MCF 10A (cell line): ENCODE results near the gene SMC6. TPM values are rescaled to one million over a fixed set of nuclear protein-coding genes. Genes with fewer than 3 reads are reported as not detected.

Experiments used
- BruUV-seq: library from RNA; stranded (reverse); fragments of 400-500 nt; replicated peaks from 2 replicates; lab custom pipeline; 2021; lab: Mats Ljungman, UMichigan
- CTCF ChIA-PET: fragments of 300-600 bp; sonication (Branson Sonifier 250); formaldehyde crosslinking; extraction: SDS; loops from one replicate; lab custom pipeline; 2021; ENCODE audit warnings: antibody characterized with exemption, inconsistent platforms; lab: Yijun Ruan, JAX
- POLR2A ChIA-PET: fragments of 300-600, 350-650 bp; sonication (Branson Sonifier 250); formaldehyde crosslinking; extraction: SDS; loops from one replicate; lab custom pipeline; 2020; ENCODE audit warnings: antibody characterized with exemption, inconsistent platforms; lab: Yijun Ruan, JAX
- DNase-seq: peaks from one replicate; pipeline ENCODE4 v3.0.0-alpha.2; 2018; ENCODE audit not compliant: unreplicated experiment
- H3K27ac Mint-ChIP-seq: one replicate; pipeline ENCODE4 v1.8.0; 2022; ENCODE audit warnings: mild to moderate bottlenecking, low read depth, mixed read lengths; ENCODE audit not compliant: unreplicated experiment
- H3K27me3 Mint-ChIP-seq: one replicate; pipeline ENCODE4 v1.8.0; 2022; ENCODE audit warnings: mixed read lengths; ENCODE audit not compliant: insufficient read depth, unreplicated experiment
- H3K36me3 Mint-ChIP-seq: one replicate; pipeline ENCODE4 v1.8.0; 2022; ENCODE audit warnings: mild to moderate bottlenecking, moderate library complexity, mixed read lengths; ENCODE audit not compliant: insufficient read depth, unreplicated experiment
- H3K4me1 Mint-ChIP-seq: one replicate; pipeline ENCODE4 v1.8.0; 2022; ENCODE audit warnings: mixed read lengths; ENCODE audit not compliant: insufficient read depth, unreplicated experiment
- H3K4me3 Mint-ChIP-seq: one replicate; pipeline ENCODE4 v1.8.0; 2022; ENCODE audit warnings: mild to moderate bottlenecking, moderate library complexity, mixed read lengths; ENCODE audit not compliant: unreplicated experiment
- H3K9me3 Mint-ChIP-seq: one replicate; pipeline ENCODE4 v1.8.0; 2022; ENCODE audit warnings: mixed read lengths; ENCODE audit not compliant: unreplicated experiment
- CTCF ChIP-seq: fragments of 200-600 bp; IDR thresholded peaks from one replicate; pipeline ENCODE4 v1.8.0; 2022; ENCODE audit warnings: antibody characterized with exemption, mild to moderate bottlenecking; ENCODE audit not compliant: unreplicated experiment
- intact Hi-C: fragments of 100-400 bp; cut with micrococcal nuclease; formaldehyde crosslinking; loops from 2 replicates; pipeline ENCODE4 v1.14.1; 2022
- total RNA-seq: library from RNA; stranded (reverse); gene quantifications from 2 replicates; pipeline ENCODE4 v1.2.3, GENCODE V29; 2022

The SMC6 gene
- total RNA-seq, 1 experiment from 2014 or later, result 24.7 TPM

GRCh38 chr2:17780546-17780945 is 26.9 kb upstream of the SMC6 start:
- intact Hi-C loops, result no loop called here
- Mint-ChIP-seq H3K9me3 (no peaks in the 10 kb centered on the region), H3K4me3 (no peak overlapping the region), H3K36me3 (peaks cover 31% of the 10 kb centered on the region), H3K27me3 (no peaks in the 10 kb centered on the region), H3K27ac (no peak overlapping the region), H3K4me1 (no peaks in the 10 kb centered on the region)
- DNase-seq, result no peak
- TF ChIP-seq CTCF, result no peak
- ChIA-PET CTCF (interaction anchor here (1.0 to 1.6 kb wide), 4 partner anchors 9 to 51 kb away, joined by 3 to 5 read pairs (median 3); no protein-coding TSS in a partner anchor), POLR2A (interaction anchor here (0.7 to 1.1 kb wide), 4 partner anchors 14 to 62 kb away, joined by 3 to 4 read pairs (median 3); no protein-coding TSS in a partner anchor)
- BruUV-seq, result no TSS peak

- ChIA-PET CTCF (interaction anchor here (0.7 to 1.0 kb wide), 3 partner anchors 34 to 60 kb away, joined by 3 read pairs; no protein-coding TSS in a partner anchor), POLR2A (interaction anchor here (1.0 kb wide), 3 partner anchors 8 to 44 kb away, joined by 3 read pairs; partner anchors contain the start of gene MSGN1)
- intact Hi-C loops, result no loop called here
- Mint-ChIP-seq H3K4me1 (no peaks in the 10 kb centered on the region), H3K36me3 (peaks cover 32% of the 10 kb centered on the region), H3K27me3 (no peaks in the 10 kb centered on the region), H3K4me3 (no peak overlapping the region), H3K9me3 (no peaks in the 10 kb centered on the region), H3K27ac (no peak overlapping the region)
- no TSS peak for BruUV-seq
- no peak for DNase-seq
- no peak for TF ChIP-seq CTCF
Measured at GRCh38 chr2:17772532-17772931, 18.9 kb upstream of the SMC6 start.

- no peaks in the 10 kb centered on the region for H3K4me1 Mint-ChIP-seq
- POLR2A ChIA-PET, result interaction anchor here (1.0 kb wide), 1 partner anchor 44 kb away, joined by 3 read pairs; the partner anchor contains the start of gene MSGN1
- no peak for DNase-seq
- H3K9me3 Mint-ChIP-seq, result no peaks in the 10 kb centered on the region
- no TSS peak for BruUV-seq
- no peak for TF ChIP-seq CTCF
- CTCF ChIA-PET, result interaction anchor here (0.7 to 1.0 kb wide), 2 partner anchors 35 to 59 kb away, joined by 3 read pairs; no protein-coding TSS in a partner anchor
- peaks cover 34% of the 10 kb centered on the region for H3K36me3 Mint-ChIP-seq
- intact Hi-C loops, result no loop called here
- no peak overlapping the region for H3K27ac Mint-ChIP-seq
- H3K27me3 Mint-ChIP-seq, result no peaks in the 10 kb centered on the region
- no peak overlapping the region for H3K4me3 Mint-ChIP-seq
Measured at GRCh38 chr2:17771956-17772355, 18.3 kb upstream of the SMC6 start.

GRCh38 chr2:17768894-17769293 is 15.3 kb upstream of the SMC6 start:
- ChIA-PET CTCF (no interaction called here), POLR2A (no interaction called here)
- Mint-ChIP-seq H3K9me3 (no peaks in the 10 kb centered on the region), H3K36me3 (peaks cover 36% of the 10 kb centered on the region), H3K4me1 (no peaks in the 10 kb centered on the region), H3K27me3 (no peaks in the 10 kb centered on the region), H3K4me3 (no peak overlapping the region), H3K27ac (no peak overlapping the region)
- intact Hi-C loops, result no loop called here
- no peak for TF ChIP-seq CTCF
- DNase-seq, result no peak
- no TSS peak for BruUV-seq
